Measurements from ENCODE around the gene RIMBP2.

The RIMBP2 gene

DNA sequence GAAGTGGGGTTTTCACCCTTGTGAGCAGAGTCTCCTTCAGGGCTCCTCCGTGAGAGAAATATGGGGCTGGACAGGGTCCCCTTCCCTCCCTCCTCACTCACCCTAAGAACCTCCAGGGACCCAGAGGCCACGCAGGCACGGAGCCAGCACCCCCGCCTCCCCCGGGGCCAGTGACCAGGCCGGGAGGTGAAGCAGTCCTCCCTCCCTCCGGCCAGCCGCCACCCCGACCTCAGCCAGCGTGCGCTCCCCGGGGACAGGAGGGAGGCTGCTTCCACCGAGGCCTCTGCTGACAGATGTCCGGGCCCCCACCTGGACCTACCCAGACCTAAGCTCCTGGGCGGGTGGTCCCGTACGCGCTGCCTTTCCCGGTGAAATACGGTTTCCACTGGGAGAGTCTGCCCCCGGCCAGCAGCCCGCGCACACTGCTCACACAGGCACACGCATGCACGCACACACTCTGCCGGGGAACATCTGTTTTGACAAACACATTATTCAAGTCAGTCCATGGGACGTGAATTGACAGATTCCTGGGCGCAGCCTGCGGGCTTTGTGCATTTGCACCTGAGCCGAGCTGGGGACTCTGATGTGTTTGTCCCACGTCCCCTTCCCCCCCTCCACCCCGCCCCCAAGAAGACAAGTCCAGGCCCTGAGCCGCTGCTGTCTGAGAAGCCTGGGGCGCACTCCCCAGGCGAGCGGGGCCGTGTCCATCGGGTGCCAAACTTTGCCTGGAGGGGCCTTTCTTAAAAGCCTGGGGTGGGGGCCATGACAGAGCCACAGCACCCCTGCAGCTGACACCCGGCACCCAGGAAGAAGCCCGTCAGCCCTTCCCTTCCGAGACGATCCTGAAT is 725 bp downstream of the RIMBP2 start:
- TF ChIP-seq, protein P1, sequence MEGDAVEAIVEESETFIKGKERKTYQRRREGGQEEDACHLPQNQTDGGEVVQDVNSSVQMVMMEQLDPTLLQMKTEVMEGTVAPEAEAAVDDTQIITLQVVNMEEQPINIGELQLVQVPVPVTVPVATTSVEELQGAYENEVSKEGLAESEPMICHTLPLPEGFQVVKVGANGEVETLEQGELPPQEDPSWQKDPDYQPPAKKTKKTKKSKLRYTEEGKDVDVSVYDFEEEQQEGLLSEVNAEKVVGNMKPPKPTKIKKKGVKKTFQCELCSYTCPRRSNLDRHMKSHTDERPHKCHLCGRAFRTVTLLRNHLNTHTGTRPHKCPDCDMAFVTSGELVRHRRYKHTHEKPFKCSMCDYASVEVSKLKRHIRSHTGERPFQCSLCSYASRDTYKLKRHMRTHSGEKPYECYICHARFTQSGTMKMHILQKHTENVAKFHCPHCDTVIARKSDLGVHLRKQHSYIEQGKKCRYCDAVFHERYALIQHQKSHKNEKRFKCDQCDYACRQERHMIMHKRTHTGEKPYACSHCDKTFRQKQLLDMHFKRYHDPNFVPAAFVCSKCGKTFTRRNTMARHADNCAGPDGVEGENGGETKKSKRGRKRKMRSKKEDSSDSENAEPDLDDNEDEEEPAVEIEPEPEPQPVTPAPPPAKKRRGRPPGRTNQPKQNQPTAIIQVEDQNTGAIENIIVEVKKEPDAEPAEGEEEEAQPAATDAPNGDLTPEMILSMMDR (IDR thresholded peaks at IDR 0.05): no peak
- DNase-seq (ENCODE audit: low spot score): peak; percentile 50
- peak overlapping the region; percentile 64 for H3K4me3 ChIP-seq
- no peak overlapping the region for H3K27ac ChIP-seq

- H3K27ac ChIP-seq: no peak overlapping the region
- TF ChIP-seq, protein P1 (IDR thresholded peaks at IDR 0.05): no peak
- peak overlapping the region; percentile 64 for H3K4me3 ChIP-seq
- peak; percentile 70 for DNase-seq (ENCODE audit: low spot score)
Observed at GRCh38 chr12:130714591-130715149, 1.4 kb downstream of the RIMBP2 start.

GRCh38 chr12:130714091-130714590 is 2.0 kb downstream of the RIMBP2 start:
- TF ChIP-seq, protein P1 (IDR thresholded peaks at IDR 0.05): no peak
- Histone ChIP-seq H3K27ac (no peak overlapping the region), H3K4me3 (peak overlapping the region; percentile 64)
- DNase-seq (ENCODE audit: low spot score): no peak

DNA sequence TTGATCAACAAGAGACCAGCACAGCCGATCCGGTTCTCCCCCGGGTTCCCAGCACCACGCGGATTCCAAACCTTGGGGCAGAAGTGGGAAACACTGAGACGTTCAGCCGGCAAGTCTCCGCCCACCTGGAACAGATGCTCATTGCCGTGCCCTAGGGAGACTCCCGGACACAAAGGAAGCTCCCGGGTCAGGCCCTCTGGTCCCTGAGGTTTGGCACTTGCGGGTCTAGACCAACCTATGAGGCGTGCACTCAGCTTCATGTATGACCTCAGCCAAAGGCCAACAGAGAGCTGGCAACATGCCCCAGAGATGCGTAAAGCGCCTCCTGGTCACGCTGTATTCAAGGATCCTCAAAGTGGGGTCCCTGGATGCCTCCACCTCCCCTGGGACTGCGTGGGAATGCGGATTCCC is 2.5 kb downstream of the RIMBP2 start:
- TF ChIP-seq, protein P1 (IDR thresholded peaks at IDR 0.05): no peak
- peak; percentile 65 for DNase-seq (ENCODE audit: low spot score)
- Histone ChIP-seq H3K4me3 (peak overlapping the region; percentile 64), H3K27ac (no peak overlapping the region)

- DNase-seq (ENCODE audit: low spot score): peak; percentile 36
- Histone ChIP-seq H3K27ac (no peak overlapping the region), H3K4me3 (no peak overlapping the region)
- TF ChIP-seq, protein P1 (IDR thresholded peaks at IDR 0.05): no peak
Observed at GRCh38 chr12:130712346-130713065, 3.6 kb downstream of the RIMBP2 start.

GRCh38 chr12:130711756-130712155 is 4.3 kb downstream of the RIMBP2 start:
- DNase-seq (ENCODE audit: low spot score): peak; percentile 24
- no peak overlapping the region for H3K27ac ChIP-seq
- H3K4me3 ChIP-seq: no peak overlapping the region
- TF ChIP-seq, protein P1 (IDR thresholded peaks at IDR 0.05): no peak
